ENCODE measurements around the gene CCDC85B. TPM values are rescaled to one million over a fixed set of nuclear protein-coding genes. Genes with fewer than 3 reads are reported as not detected.

Gene CCDC85B
- polyA plus RNA-seq, 1 experiment, result 33.4 TPM

GRCh38 chr11:65880027-65880426, 10.4 kb upstream of the CCDC85B start:
- Histone ChIP-seq H3K4me3 (ENCODE audit: low read depth, low read length) (no peak overlapping the region), H3K36me3 (ENCODE audit: control insufficient read depth, insufficient read depth, low read length) (peaks cover 16% of the 10 kb centered on the region), H3K27me3 (ENCODE audit: control insufficient read depth, insufficient read depth, low read length) (no peaks in the 10 kb centered on the region)
- DNase-seq (ENCODE audit: low read depth), result no peak
- POLR2A ChIA-PET, result interaction anchor here (0.6 kb wide), 1 partner anchor 18 kb away, joined by 15 read pairs; no protein-coding TSS in a partner anchor
- TF ChIP-seq CTCF (IDR thresholded peaks at IDR 0.05; ENCODE audit: insufficient read depth, low read depth, low read length), result no peak
- CTCF ChIA-PET, result interaction anchor here (0.6 to 1.2 kb wide), 2 partner anchors 9 to 162 kb away, joined by 3 to 4 read pairs; no protein-coding TSS in a partner anchor

GRCh38 chr11:65880844-65881421, 9.5 kb upstream of the CCDC85B start:
- H3K4me3 ChIP-seq (ENCODE audit: low read depth, low read length), result no peak overlapping the region
- ChIA-PET POLR2A (no interaction called here), CTCF (interaction anchor here (1.2 to 1.6 kb wide), 2 partner anchors 8 to 108 kb away, joined by 3 to 5 read pairs; no protein-coding TSS in a partner anchor)
- H3K36me3 ChIP-seq (ENCODE audit: control insufficient read depth, insufficient read depth, low read length), result peaks cover 23% of the 10 kb centered on the region
- TF ChIP-seq CTCF (IDR thresholded peaks at IDR 0.05; ENCODE audit: insufficient read depth, low read depth, low read length), result no peak
- no peaks in the 10 kb centered on the region for H3K27me3 ChIP-seq (ENCODE audit: control insufficient read depth, insufficient read depth, low read length)
- no peak for DNase-seq (ENCODE audit: low read depth)

- ChIA-PET POLR2A (interaction anchor here (0.8 kb wide), 1 partner anchor 8 kb away, joined by 9 read pairs; the partner anchor contains the start of gene CCDC85B), CTCF (interaction anchor here (0.9 to 9.4 kb wide), 8 partner anchors 11 to 171 kb away, joined by 3 to 130 read pairs (median 14); partner anchors contain the start of genes EFEMP2, FOSL1, KAT5 and MUS81)
- Histone ChIP-seq H3K36me3 (ENCODE audit: control insufficient read depth, insufficient read depth, low read length) (peaks cover 26% of the 10 kb centered on the region), H3K27me3 (ENCODE audit: control insufficient read depth, insufficient read depth, low read length) (no peaks in the 10 kb centered on the region), H3K4me3 (ENCODE audit: low read depth, low read length) (no peak overlapping the region)
- TF ChIP-seq CTCF (IDR thresholded peaks at IDR 0.05; ENCODE audit: insufficient read depth, low read depth, low read length), result no peak
- DNase-seq (ENCODE audit: low read depth), result no peak
These were observed 8.1 kb upstream of the CCDC85B start for GRCh38 chr11:65882120-65883057.

GRCh38 chr11:65883058-65883761, 7.3 kb upstream of the CCDC85B start:
- POLR2A ChIA-PET, result no interaction called here

More at GRCh38 chr11:65883058-65883761, 7.3 kb upstream of the CCDC85B start:
- H3K27me3 ChIP-seq (ENCODE audit: control insufficient read depth, insufficient read depth, low read length), result no peaks in the 10 kb centered on the region
- CTCF ChIA-PET, result interaction anchor here (1.0 to 11.7 kb wide), 13 partner anchors 12 to 175 kb away, joined by 3 to 130 read pairs (median 9); partner anchors contain the start of genes C11orf68, EFEMP2, FOSL1 and MUS81
- DNase-seq (ENCODE audit: low read depth), result no peak
- H3K36me3 ChIP-seq (ENCODE audit: control insufficient read depth, insufficient read depth, low read length), result peaks cover 26% of the 10 kb centered on the region
- TF ChIP-seq CTCF (IDR thresholded peaks at IDR 0.05; ENCODE audit: insufficient read depth, low read depth, low read length), result no peak
- no peak overlapping the region for H3K4me3 ChIP-seq (ENCODE audit: low read depth, low read length)
